ENCODE data around the gene IL1RAPL1.

The IL1RAPL1 gene

DNA sequence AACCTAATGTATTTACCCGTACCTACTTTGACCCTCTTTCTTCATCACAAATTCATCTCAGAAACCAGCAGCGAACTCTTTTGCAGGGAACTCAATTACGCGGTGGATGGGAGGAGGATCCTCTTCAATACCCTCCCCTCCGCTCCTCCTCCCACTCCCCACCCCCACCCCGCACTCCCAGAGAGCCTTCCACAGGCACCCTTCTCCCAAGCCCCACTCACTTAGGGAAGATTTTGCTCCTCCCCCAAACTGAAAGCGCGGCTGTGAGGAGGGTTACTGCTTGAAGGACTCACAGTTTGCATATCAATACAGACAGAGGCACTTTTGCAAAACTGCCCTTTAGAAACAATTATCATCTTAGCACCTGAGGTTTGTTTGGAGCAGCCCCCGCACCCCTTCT is 960 bp upstream of the IL1RAPL1 start:
- TF ChIP-seq POLR2A (IDR thresholded peaks at IDR 0.05; ENCODE audit: extremely low read depth, insufficient read length) (no peak), MYC (IDR thresholded peaks at IDR 0.05; ENCODE audit: low read depth, low read length) (no peak), CTCF (IDR thresholded peaks at IDR 0.05; ENCODE audit: low read depth, low read length) (no peak), MAX (IDR thresholded peaks at IDR 0.05; ENCODE audit: low read depth, low read length) (no peak)
- H3K4me3 ChIP-seq (ENCODE audit: low read depth, low read length), result no peak overlapping the region
- no peak for DNase-seq (ENCODE audit: low read depth)

GRCh38 chrX:28589046-28589445 is 1.8 kb downstream of the IL1RAPL1 start:
- TF ChIP-seq MYC (IDR thresholded peaks at IDR 0.05; ENCODE audit: low read depth, low read length), result no peak
- TF ChIP-seq MAX (IDR thresholded peaks at IDR 0.05; ENCODE audit: low read depth, low read length), result no peak
- TF ChIP-seq CTCF (IDR thresholded peaks at IDR 0.05; ENCODE audit: low read depth, low read length), result no peak
- no peak for TF ChIP-seq POLR2A (IDR thresholded peaks at IDR 0.05; ENCODE audit: extremely low read depth, insufficient read length)
- no peak for DNase-seq (ENCODE audit: low read depth)
- no peak overlapping the region for H3K4me3 ChIP-seq (ENCODE audit: low read depth, low read length)

GRCh38 chrX:28590396-28590795 is 3.1 kb downstream of the IL1RAPL1 start:
- TF ChIP-seq MAX (IDR thresholded peaks at IDR 0.05; ENCODE audit: low read depth, low read length) (no peak), CTCF (IDR thresholded peaks at IDR 0.05; ENCODE audit: low read depth, low read length) (no peak), MYC (IDR thresholded peaks at IDR 0.05; ENCODE audit: low read depth, low read length) (no peak), POLR2A (IDR thresholded peaks at IDR 0.05; ENCODE audit: extremely low read depth, insufficient read length) (no peak)
- no peak for DNase-seq (ENCODE audit: low read depth)
- H3K4me3 ChIP-seq (ENCODE audit: low read depth, low read length), result no peak overlapping the region

- TF ChIP-seq MYC (IDR thresholded peaks at IDR 0.05; ENCODE audit: low read depth, low read length) (no peak), MAX (IDR thresholded peaks at IDR 0.05; ENCODE audit: low read depth, low read length) (no peak), CTCF (IDR thresholded peaks at IDR 0.05; ENCODE audit: low read depth, low read length) (no peak), POLR2A (IDR thresholded peaks at IDR 0.05; ENCODE audit: extremely low read depth, insufficient read length) (no peak)
Observed at GRCh38 chrX:28591542-28591941, 4.3 kb downstream of the IL1RAPL1 start.

DNA sequence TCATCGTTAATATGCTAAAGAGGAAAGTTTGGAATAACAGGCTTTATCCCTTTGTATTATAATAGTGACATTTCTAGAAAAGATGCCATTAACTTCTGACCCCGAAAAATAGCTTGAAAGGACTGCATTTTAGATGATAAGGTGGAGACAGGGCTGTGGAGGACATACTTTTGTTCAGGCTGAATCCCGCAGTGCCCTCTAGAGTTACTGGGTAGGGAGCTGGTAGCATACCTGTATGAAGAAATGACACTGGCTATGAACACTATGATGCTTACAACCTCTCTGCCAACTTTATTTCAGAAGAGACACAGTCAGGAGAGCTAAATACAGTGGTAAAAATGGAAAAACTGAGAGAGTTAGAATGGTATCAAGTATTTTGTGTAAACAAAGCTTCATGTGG is 8.1 kb downstream of the IL1RAPL1 start:
- DNase-seq (ENCODE audit: low read depth), result no peak
- H3K4me3 ChIP-seq (ENCODE audit: low read depth, low read length), result no peak overlapping the region
- TF ChIP-seq MAX (IDR thresholded peaks at IDR 0.05; ENCODE audit: low read depth, low read length) (no peak), POLR2A (IDR thresholded peaks at IDR 0.05; ENCODE audit: extremely low read depth, insufficient read length) (no peak), CTCF (IDR thresholded peaks at IDR 0.05; ENCODE audit: low read depth, low read length) (no peak), MYC (IDR thresholded peaks at IDR 0.05; ENCODE audit: low read depth, low read length) (no peak)

More at GRCh38 chrX:28591542-28591941, 4.3 kb downstream of the IL1RAPL1 start:
- H3K4me3 ChIP-seq (ENCODE audit: low read depth, low read length), result no peak overlapping the region
- no peak for DNase-seq (ENCODE audit: low read depth)

DNA sequence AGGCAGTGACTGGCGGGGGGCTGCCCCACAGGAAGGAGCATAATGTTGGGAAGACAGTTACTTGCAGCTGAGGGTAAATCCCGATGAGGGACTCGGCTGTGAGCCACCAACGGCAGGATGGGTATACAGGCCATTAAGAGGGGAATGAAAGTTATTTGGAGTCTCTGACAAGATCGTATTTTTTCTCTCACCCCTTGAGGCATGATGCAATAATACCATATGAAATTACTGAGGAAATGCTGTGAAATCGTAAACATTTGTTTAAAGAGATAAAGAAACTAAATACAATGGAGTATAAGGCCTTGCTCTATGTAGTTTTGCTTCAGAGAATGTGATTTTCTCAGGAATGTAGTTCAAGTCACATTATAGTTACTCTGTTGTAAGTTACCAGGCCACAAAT is 12.7 kb downstream of the IL1RAPL1 start:
- no peak overlapping the region for H3K4me3 ChIP-seq (ENCODE audit: low read depth, low read length)
- no peak for TF ChIP-seq MYC (IDR thresholded peaks at IDR 0.05; ENCODE audit: low read depth, low read length)
- TF ChIP-seq POLR2A (IDR thresholded peaks at IDR 0.05; ENCODE audit: extremely low read depth, insufficient read length), result no peak
- no peak for TF ChIP-seq MAX (IDR thresholded peaks at IDR 0.05; ENCODE audit: low read depth, low read length)
- no peak for TF ChIP-seq CTCF (IDR thresholded peaks at IDR 0.05; ENCODE audit: low read depth, low read length)
- DNase-seq (ENCODE audit: low read depth), result no peak

All from NB4 (cell line).